ENCODE results near the gene THUMPD2. TPM values are rescaled to one million over a fixed set of nuclear protein-coding genes. Genes with fewer than 3 reads are reported as not detected.

Gene THUMPD2
- total RNA-seq, 1 experiment from 2014 or later: 19.6 TPM

DNA sequence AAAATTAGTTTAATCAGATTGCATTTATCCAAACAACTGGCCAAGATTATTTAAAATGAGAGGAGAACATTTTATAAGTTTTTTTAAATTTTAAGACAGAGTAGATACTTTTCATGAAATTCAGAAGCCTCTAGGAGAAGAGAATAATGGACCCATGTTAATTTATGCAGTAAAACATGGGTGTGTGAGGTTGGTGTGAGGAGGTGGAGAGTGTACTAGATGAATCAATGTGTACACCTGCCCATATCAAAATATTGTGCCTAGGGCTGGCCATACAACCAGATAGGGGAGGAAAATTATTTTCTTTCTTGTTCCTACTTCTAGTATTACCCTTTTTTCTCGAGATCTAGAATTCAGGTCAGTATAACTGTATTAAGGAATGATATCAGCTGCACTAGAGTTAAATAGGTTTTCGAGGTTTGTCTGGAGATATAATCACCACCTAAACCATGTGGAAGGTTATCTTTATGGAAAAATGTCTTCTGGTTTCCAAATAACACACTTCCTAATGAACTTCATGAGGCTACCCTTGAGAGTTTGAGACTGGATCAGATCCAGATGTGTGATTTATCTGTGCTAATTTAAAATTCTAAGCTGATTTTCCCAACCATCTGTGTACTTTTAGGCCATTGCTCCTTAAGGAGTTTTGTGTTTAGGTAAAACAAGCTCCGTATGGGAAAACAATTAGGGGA, 75.7 kb downstream of the THUMPD2 start:
- peaks cover 36% of the 10 kb centered on the region for H3K9me3 Mint-ChIP-seq

GRCh38 chr2:39701137-39701536, 77.9 kb downstream of the THUMPD2 start:
- CTCF ChIA-PET: no interaction called here
- peaks cover 31% of the 10 kb centered on the region for H3K9me3 Mint-ChIP-seq
- no peak overlapping the region for H3K4me3 Mint-ChIP-seq
- H3K27ac Mint-ChIP-seq: no peak overlapping the region
- TF ChIP-seq ATF6 (CRISPR knock-in tag; IDR thresholded peaks at IDR 0.05): no peak
- TF ChIP-seq SOX15 (CRISPR knock-in tag; IDR thresholded peaks at IDR 0.05): no peak
- no peak for TF ChIP-seq CREB1 (CRISPR knock-in tag; IDR thresholded peaks at IDR 0.05)
- TF ChIP-seq RELA (CRISPR knock-in tag; IDR thresholded peaks at IDR 0.05; ENCODE audit: borderline replicate concordance): no peak
- no peak for TF ChIP-seq PRRX2 (CRISPR knock-in tag; IDR thresholded peaks at IDR 0.05)
- no peak for TF ChIP-seq ZNF416 (CRISPR knock-in tag; IDR thresholded peaks at IDR 0.05)
- no peak for TF ChIP-seq FOXJ3 (CRISPR knock-in tag; IDR thresholded peaks at IDR 0.05; ENCODE audit: borderline replicate concordance)
- H3K27me3 Mint-ChIP-seq (ENCODE audit: low read depth): peaks cover 4% of the 10 kb centered on the region; the same call in 1 of the 2 replicates
- DNase-seq (ENCODE audit: low spot score) (no peak), ATAC-seq (no peak)
- H3K36me3 Mint-ChIP-seq: peaks cover 32% of the 10 kb centered on the region
- peaks cover 5% of the 10 kb centered on the region; the same call in 1 of the 2 replicates for H3K4me1 Mint-ChIP-seq
- POLR2A ChIA-PET: no interaction called here

More for the DNA sequence above, 75.7 kb downstream of the THUMPD2 start:
- Mint-ChIP-seq H3K4me3 (no peak overlapping the region), H3K4me1 (0 out of 2 replicates have a peak, but pooled peaks cover 3% of the 10 kb centered on the region), H3K36me3 (peaks cover 38% of the 10 kb centered on the region), H3K27ac (no peak overlapping the region), H3K27me3 (ENCODE audit: low read depth) (peaks cover 4% of the 10 kb centered on the region; the same call in 1 of the 2 replicates)
- no peak for ATAC-seq
- POLR2A ChIA-PET: no interaction called here
- CTCF ChIA-PET: no interaction called here
- no peak for DNase-seq (ENCODE audit: low spot score)
- TF ChIP-seq CREB1 (CRISPR knock-in tag; IDR thresholded peaks at IDR 0.05) (no peak), PRRX2 (CRISPR knock-in tag; IDR thresholded peaks at IDR 0.05) (no peak), ZNF232 (CRISPR knock-in tag; IDR thresholded peaks at IDR 0.05) (no peak), IRF2 (CRISPR knock-in tag; IDR thresholded peaks at IDR 0.05; ENCODE audit: borderline replicate concordance, low read depth) (no peak), ZNF416 (CRISPR knock-in tag; IDR thresholded peaks at IDR 0.05) (no peak), ZBTB21 (CRISPR knock-in tag; IDR thresholded peaks at IDR 0.05; ENCODE audit: borderline replicate concordance) (no peak), NFATC4 (CRISPR knock-in tag; IDR thresholded peaks at IDR 0.05) (no peak), ETV6 (CRISPR knock-in tag; IDR thresholded peaks at IDR 0.05) (no peak), SOX15 (CRISPR knock-in tag; IDR thresholded peaks at IDR 0.05) (no peak), FOXK1 (CRISPR knock-in tag; IDR thresholded peaks at IDR 0.05) (no peak), TEAD4 (CRISPR knock-in tag; IDR thresholded peaks at IDR 0.05) (no peak), GTF2I (CRISPR knock-in tag; conservative IDR thresholded peaks at IDR 0.05) (no peak), ZNF121 (CRISPR knock-in tag; IDR thresholded peaks at IDR 0.05) (no peak), SP1 (CRISPR knock-in tag; conservative IDR thresholded peaks at IDR 0.05) (no peak)
- TF ChIP-seq, protein P1, sequence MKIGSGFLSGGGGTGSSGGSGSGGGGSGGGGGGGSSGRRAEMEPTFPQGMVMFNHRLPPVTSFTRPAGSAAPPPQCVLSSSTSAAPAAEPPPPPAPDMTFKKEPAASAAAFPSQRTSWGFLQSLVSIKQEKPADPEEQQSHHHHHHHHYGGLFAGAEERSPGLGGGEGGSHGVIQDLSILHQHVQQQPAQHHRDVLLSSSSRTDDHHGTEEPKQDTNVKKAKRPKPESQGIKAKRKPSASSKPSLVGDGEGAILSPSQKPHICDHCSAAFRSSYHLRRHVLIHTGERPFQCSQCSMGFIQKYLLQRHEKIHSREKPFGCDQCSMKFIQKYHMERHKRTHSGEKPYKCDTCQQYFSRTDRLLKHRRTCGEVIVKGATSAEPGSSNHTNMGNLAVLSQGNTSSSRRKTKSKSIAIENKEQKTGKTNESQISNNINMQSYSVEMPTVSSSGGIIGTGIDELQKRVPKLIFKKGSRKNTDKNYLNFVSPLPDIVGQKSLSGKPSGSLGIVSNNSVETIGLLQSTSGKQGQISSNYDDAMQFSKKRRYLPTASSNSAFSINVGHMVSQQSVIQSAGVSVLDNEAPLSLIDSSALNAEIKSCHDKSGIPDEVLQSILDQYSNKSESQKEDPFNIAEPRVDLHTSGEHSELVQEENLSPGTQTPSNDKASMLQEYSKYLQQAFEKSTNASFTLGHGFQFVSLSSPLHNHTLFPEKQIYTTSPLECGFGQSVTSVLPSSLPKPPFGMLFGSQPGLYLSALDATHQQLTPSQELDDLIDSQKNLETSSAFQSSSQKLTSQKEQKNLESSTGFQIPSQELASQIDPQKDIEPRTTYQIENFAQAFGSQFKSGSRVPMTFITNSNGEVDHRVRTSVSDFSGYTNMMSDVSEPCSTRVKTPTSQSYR (CRISPR knock-in tag; IDR thresholded peaks at IDR 0.05): no peak
- TF ChIP-seq, protein P2, sequence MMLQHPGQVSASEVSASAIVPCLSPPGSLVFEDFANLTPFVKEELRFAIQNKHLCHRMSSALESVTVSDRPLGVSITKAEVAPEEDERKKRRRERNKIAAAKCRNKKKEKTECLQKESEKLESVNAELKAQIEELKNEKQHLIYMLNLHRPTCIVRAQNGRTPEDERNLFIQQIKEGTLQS (CRISPR knock-in tag; conservative IDR thresholded peaks at IDR 0.05): no peak
- TF ChIP-seq, protein P3, sequence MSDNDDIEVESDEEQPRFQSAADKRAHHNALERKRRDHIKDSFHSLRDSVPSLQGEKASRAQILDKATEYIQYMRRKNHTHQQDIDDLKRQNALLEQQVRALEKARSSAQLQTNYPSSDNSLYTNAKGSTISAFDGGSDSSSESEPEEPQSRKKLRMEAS (CRISPR knock-in tag; IDR thresholded peaks at IDR 0.05): no peak
